ENCODE data around the gene CARS1.

The CARS1 gene

DNA sequence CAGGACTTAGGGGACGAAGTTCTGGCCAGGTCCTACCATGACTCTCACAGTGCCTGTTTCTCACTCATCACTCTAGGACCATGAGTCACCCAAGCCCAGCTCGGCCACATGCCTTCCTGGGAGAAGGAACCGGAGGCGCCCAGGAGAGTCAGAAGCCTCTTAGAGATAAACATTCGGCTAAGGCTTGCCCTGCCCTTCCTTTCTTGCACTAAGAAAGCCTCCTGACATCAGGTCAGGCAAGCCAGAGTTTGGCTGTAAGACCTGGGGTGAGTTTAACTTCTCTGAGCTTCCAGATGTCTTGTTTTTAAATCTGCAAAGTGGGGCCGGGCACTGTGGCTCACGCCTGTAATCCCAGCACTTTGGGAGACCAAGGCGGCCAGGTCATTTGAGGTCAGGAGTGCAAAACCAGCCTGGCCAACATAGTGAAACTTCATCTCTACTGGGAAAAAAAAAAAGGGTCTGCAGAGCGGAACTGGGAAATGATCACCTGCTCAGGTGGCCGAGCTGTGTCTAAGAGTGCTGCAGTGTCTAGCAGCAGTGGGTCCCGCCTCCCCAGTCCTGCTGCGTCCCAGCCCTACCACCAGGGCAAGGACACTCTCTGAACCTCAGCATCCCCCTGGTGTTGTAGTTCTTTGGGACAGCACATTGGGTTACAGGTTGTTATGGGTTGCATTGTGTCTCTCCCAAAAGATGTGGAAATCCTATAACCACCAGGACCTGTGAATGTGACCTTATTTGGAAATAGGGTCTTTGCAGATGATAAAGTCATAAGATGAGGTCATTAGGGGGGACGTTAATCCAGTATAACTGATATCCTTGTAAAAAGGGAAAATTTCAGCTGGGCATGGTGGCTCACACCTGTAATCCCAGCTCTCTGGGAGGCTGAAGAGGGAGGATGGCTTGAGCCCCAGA is 1.8 kb upstream of the CARS1 start:
- no peak overlapping the region for H3K18ac ChIP-seq (ENCODE audit: low read length)
- H2AK5ac ChIP-seq (ENCODE audit: low read depth, low read length) = peak overlapping the region; percentile 88
- peaks cover 6% of the 10 kb centered on the region for H3K79me1 ChIP-seq (ENCODE audit: low read depth, low read length)
- H3K36me3 ChIP-seq (replicated peaks in 1 of 2; ENCODE audit: control insufficient read depth in 2 of 2, insufficient read depth in 2 of 2, low read length in 2 of 2) = peaks cover 4 to 10% of the 10 kb centered on the region in 2 donors
- H2BK12ac ChIP-seq (ENCODE audit: low read length) = no peak overlapping the region
- H3K4me1 ChIP-seq (ENCODE audit: control insufficient read depth in 2 of 2, insufficient read depth in 1 of 2, low read depth in 1 of 2, low read length in 2 of 2) = peaks cover 8 to 12% of the 10 kb centered on the region in 2 donors
- no peak overlapping the region for H3K4me3 ChIP-seq (ENCODE audit: low read length in 2 of 2)
- no peak overlapping the region for H2BK120ac ChIP-seq (ENCODE audit: low read depth, low read length)
- H3K23ac ChIP-seq (ENCODE audit: low read depth, low read length, poor library complexity) = no peak overlapping the region
- H3K4ac ChIP-seq (ENCODE audit: low read length) = no peak overlapping the region
- no peak overlapping the region for H3K14ac ChIP-seq (ENCODE audit: low read length)
- H3K4me2 ChIP-seq (ENCODE audit: insufficient read depth, low read length, poor library complexity, severe bottlenecking) = no peak overlapping the region
- H3K9ac ChIP-seq (ENCODE audit: low read depth, low read length, poor library complexity) = no peak overlapping the region
- H4K8ac ChIP-seq (ENCODE audit: low read depth, low read length) = no peak overlapping the region
- H4K91ac ChIP-seq (ENCODE audit: low read depth, low read length, poor library complexity) = no peak overlapping the region
- WGBS, 2 donors (ENCODE audit: extremely low coverage in 2 of 2, insufficient read length in 2 of 2, insufficient replicate concordance in 1 of 2) = no CpG with 5 or more reads among the region's 13 CpGs
- H2BK5ac ChIP-seq (ENCODE audit: low read length) = no peak overlapping the region
- H2AFZ ChIP-seq (ENCODE audit: low read length) = peak overlapping the region; percentile 29
- H3K27ac ChIP-seq (replicated peaks; ENCODE audit: low read length) = no peak overlapping the region
- H3K27me3 ChIP-seq (ENCODE audit: control insufficient read depth in 3 of 3, insufficient read depth in 3 of 3, low read depth in 1 of 3, low read length in 3 of 3) = no peaks in the 10 kb centered on the region
- peaks cover 0 to 5% of the 10 kb centered on the region in 2 donors for H3K9me3 ChIP-seq (replicated peaks in 1 of 2; ENCODE audit: control insufficient read depth in 2 of 2, insufficient read depth in 1 of 2, low read depth in 1 of 2, low read length in 2 of 2)
- DNase-seq (ENCODE audit: low spot score) = no peak
- H2BK15ac ChIP-seq (ENCODE audit: low read length) = no peak overlapping the region

DNA sequence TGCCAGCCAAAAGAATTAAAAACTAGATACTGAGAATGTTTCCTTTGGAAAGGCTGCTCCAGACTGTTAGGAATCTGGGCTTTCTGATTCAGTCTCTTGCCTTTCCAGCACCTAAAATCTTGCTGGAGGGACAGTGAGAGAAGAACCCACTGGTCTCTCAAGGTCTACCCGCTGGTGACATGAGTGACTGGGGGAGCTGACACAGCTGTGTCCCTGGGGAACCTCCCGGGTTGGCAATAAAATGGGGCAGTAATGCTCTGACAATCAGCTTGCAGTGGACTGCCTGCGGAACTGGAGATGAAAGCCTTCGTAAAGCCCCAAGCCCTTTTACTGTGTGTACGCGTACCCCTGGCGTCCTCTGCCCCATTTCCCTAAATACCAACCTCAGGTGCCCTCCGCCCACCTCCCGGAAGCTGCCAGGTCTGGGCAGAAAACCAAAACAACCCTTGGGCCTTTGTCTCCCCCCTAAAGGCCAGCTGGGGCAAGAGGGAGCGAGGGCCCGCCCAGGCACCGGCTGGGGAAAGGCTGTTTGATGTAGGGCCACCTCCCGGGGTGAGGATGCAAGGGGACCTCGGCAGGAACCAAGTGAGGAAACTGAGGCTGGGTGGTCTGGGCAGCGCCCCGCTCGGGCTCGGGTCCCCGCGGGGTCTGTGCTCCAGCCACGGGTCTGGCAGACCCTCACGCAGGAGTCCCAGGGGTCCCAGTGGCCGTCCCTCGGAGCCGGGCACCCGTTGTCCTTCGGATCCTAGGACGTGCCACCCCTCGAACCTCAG is 741 bp downstream of the CARS1 start:
- peak overlapping the region; percentile 95 for H3K9ac ChIP-seq (ENCODE audit: low read depth, low read length, poor library complexity)
- H4K8ac ChIP-seq (ENCODE audit: low read depth, low read length) = no peak overlapping the region
- peak overlapping the region; percentile 97 for H2AFZ ChIP-seq (ENCODE audit: low read length)
- no peaks in the 10 kb centered on the region for H3K27me3 ChIP-seq (ENCODE audit: control insufficient read depth in 3 of 3, insufficient read depth in 3 of 3, low read depth in 1 of 3, low read length in 3 of 3)
- H3K18ac ChIP-seq (ENCODE audit: low read length) = peak overlapping the region; percentile 90
- no peak overlapping the region for H3K27ac ChIP-seq (replicated peaks; ENCODE audit: low read length)
- H3K14ac ChIP-seq (ENCODE audit: low read length) = no peak overlapping the region
- peaks cover 5 to 27% of the 10 kb centered on the region in 2 donors for H3K36me3 ChIP-seq (replicated peaks in 1 of 2; ENCODE audit: control insufficient read depth in 2 of 2, insufficient read depth in 2 of 2, low read length in 2 of 2)
- DNase-seq (ENCODE audit: low spot score) = no peak
- H3K79me1 ChIP-seq (ENCODE audit: low read depth, low read length) = peaks cover 10% of the 10 kb centered on the region
- H2AK5ac ChIP-seq (ENCODE audit: low read depth, low read length) = peak overlapping the region; percentile 56
- H3K4me1 ChIP-seq (ENCODE audit: control insufficient read depth in 2 of 2, insufficient read depth in 1 of 2, low read depth in 1 of 2, low read length in 2 of 2) = peaks cover 11% of the 10 kb centered on the region in 2 donors
- H3K23ac ChIP-seq (ENCODE audit: low read depth, low read length, poor library complexity) = no peak overlapping the region
- no peak overlapping the region for H2BK12ac ChIP-seq (ENCODE audit: low read length)
- peaks cover 0 to 2% of the 10 kb centered on the region in 2 donors for H3K9me3 ChIP-seq (replicated peaks in 1 of 2; ENCODE audit: control insufficient read depth in 2 of 2, insufficient read depth in 1 of 2, low read depth in 1 of 2, low read length in 2 of 2)
- H2BK5ac ChIP-seq (ENCODE audit: low read length) = no peak overlapping the region
- H2BK15ac ChIP-seq (ENCODE audit: low read length) = no peak overlapping the region
- no peak overlapping the region for H2BK120ac ChIP-seq (ENCODE audit: low read depth, low read length)
- no peak overlapping the region for H4K91ac ChIP-seq (ENCODE audit: low read depth, low read length, poor library complexity)
- H3K4me2 ChIP-seq (ENCODE audit: insufficient read depth, low read length, poor library complexity, severe bottlenecking) = peak overlapping the region; percentile 81
- H3K4me3 ChIP-seq (ENCODE audit: low read length in 2 of 2) = peak overlapping the region; percentile 84 to 96
- WGBS, 2 donors (ENCODE audit: extremely low coverage in 2 of 2, insufficient read length in 2 of 2, insufficient replicate concordance in 1 of 2) = no CpG with 5 or more reads among the region's 29 CpGs
- peak overlapping the region; percentile 29 for H3K4ac ChIP-seq (ENCODE audit: low read length)

DNA sequence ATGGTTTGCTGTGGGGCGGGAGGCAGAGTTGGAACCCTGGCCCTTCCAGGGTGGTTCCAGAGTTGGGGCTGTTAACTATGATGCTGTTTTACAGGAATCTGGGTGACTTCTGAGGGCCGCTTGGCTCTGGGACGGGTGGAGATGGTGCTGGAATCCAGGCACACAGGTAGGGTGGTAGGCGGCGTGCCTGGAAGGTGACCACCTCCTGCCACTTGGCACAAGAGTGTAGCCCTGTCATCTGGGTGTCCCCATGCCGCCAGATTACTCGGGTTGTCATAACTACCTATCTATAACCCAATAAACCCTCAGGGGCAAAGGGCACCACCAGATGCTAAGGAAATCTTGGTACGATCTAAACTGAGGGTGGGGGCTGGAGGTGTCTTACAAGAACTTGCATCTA is 1.3 kb downstream of the CARS1 start:
- peak overlapping the region in 1 of 2 donors; percentile 84 for H3K4me3 ChIP-seq (ENCODE audit: low read length in 2 of 2)
- no peak overlapping the region for H3K23ac ChIP-seq (ENCODE audit: low read depth, low read length, poor library complexity)
- peaks cover 5 to 28% of the 10 kb centered on the region in 2 donors for H3K36me3 ChIP-seq (replicated peaks in 1 of 2; ENCODE audit: control insufficient read depth in 2 of 2, insufficient read depth in 2 of 2, low read length in 2 of 2)
- no peak overlapping the region for H2BK5ac ChIP-seq (ENCODE audit: low read length)
- no peak overlapping the region for H3K4ac ChIP-seq (ENCODE audit: low read length)
- H3K4me2 ChIP-seq (ENCODE audit: insufficient read depth, low read length, poor library complexity, severe bottlenecking) = no peak overlapping the region
- H3K4me1 ChIP-seq (ENCODE audit: control insufficient read depth in 2 of 2, insufficient read depth in 1 of 2, low read depth in 1 of 2, low read length in 2 of 2) = peaks cover 11% of the 10 kb centered on the region in 2 donors
- no CpG with 5 or more reads among the region's 8 CpGs for WGBS, 2 donors (ENCODE audit: extremely low coverage in 2 of 2, insufficient read length in 2 of 2, insufficient replicate concordance in 1 of 2)
- no peak overlapping the region for H3K9ac ChIP-seq (ENCODE audit: low read depth, low read length, poor library complexity)
- DNase-seq (ENCODE audit: low spot score) = no peak
- no peak overlapping the region for H2BK120ac ChIP-seq (ENCODE audit: low read depth, low read length)
- H2AFZ ChIP-seq (ENCODE audit: low read length) = no peak overlapping the region
- no peak overlapping the region for H4K8ac ChIP-seq (ENCODE audit: low read depth, low read length)
- no peak overlapping the region for H2BK15ac ChIP-seq (ENCODE audit: low read length)
- H3K14ac ChIP-seq (ENCODE audit: low read length) = no peak overlapping the region
- H2AK5ac ChIP-seq (ENCODE audit: low read depth, low read length) = no peak overlapping the region
- no peak overlapping the region for H3K27ac ChIP-seq (replicated peaks; ENCODE audit: low read length)
- no peak overlapping the region for H2BK12ac ChIP-seq (ENCODE audit: low read length)
- H3K9me3 ChIP-seq (replicated peaks in 1 of 2; ENCODE audit: control insufficient read depth in 2 of 2, insufficient read depth in 1 of 2, low read depth in 1 of 2, low read length in 2 of 2) = no peaks in the 10 kb centered on the region
- H4K91ac ChIP-seq (ENCODE audit: low read depth, low read length, poor library complexity) = no peak overlapping the region
- no peak overlapping the region for H3K18ac ChIP-seq (ENCODE audit: low read length)
- no peaks in the 10 kb centered on the region for H3K27me3 ChIP-seq (ENCODE audit: control insufficient read depth in 3 of 3, insufficient read depth in 3 of 3, low read depth in 1 of 3, low read length in 3 of 3)
- peaks cover 10% of the 10 kb centered on the region for H3K79me1 ChIP-seq (ENCODE audit: low read depth, low read length)

DNA sequence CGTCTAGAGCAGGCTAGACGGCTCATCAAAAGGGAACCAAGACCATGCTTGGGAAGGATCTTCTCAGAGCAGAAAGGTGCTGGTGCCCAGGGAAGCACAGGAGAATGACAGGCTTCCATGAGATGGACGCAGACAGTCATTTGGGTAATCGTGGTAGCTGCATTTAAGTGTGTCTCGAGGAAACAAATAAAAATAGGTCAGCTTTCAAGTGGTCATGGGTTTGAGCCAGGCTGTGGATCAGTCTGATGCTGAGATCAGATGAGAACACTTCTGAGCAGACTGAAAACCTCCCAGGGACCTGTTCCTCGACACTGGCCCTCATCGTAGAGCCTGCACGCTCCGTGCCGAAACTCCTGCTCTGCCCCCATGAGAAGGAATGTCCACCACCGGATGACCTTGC is 4.7 kb downstream of the CARS1 start:
- H3K9ac ChIP-seq (ENCODE audit: low read depth, low read length, poor library complexity) = no peak overlapping the region
- H3K36me3 ChIP-seq (replicated peaks in 1 of 2; ENCODE audit: control insufficient read depth in 2 of 2, insufficient read depth in 2 of 2, low read length in 2 of 2) = peaks cover 12 to 47% of the 10 kb centered on the region in 2 donors
- H2BK5ac ChIP-seq (ENCODE audit: low read length) = no peak overlapping the region
- no peak for DNase-seq (ENCODE audit: low spot score)
- H3K4ac ChIP-seq (ENCODE audit: low read length) = no peak overlapping the region
- no peaks in the 10 kb centered on the region for H3K27me3 ChIP-seq (ENCODE audit: control insufficient read depth in 3 of 3, insufficient read depth in 3 of 3, low read depth in 1 of 3, low read length in 3 of 3)
- no peak overlapping the region for H3K23ac ChIP-seq (ENCODE audit: low read depth, low read length, poor library complexity)
- no peak overlapping the region for H3K14ac ChIP-seq (ENCODE audit: low read length)
- H3K18ac ChIP-seq (ENCODE audit: low read length) = no peak overlapping the region
- no peak overlapping the region for H2BK15ac ChIP-seq (ENCODE audit: low read length)
- peaks cover 25% of the 10 kb centered on the region for H3K79me1 ChIP-seq (ENCODE audit: low read depth, low read length)
- no peak overlapping the region for H4K91ac ChIP-seq (ENCODE audit: low read depth, low read length, poor library complexity)
- H2BK120ac ChIP-seq (ENCODE audit: low read depth, low read length) = no peak overlapping the region
- no peak overlapping the region for H2AFZ ChIP-seq (ENCODE audit: low read length)
- no peak overlapping the region for H4K8ac ChIP-seq (ENCODE audit: low read depth, low read length)
- H2BK12ac ChIP-seq (ENCODE audit: low read length) = no peak overlapping the region
- H3K4me3 ChIP-seq (ENCODE audit: low read length in 2 of 2) = no peak overlapping the region
- H2AK5ac ChIP-seq (ENCODE audit: low read depth, low read length) = no peak overlapping the region
- H3K4me2 ChIP-seq (ENCODE audit: insufficient read depth, low read length, poor library complexity, severe bottlenecking) = no peak overlapping the region
- H3K9me3 ChIP-seq (replicated peaks in 1 of 2; ENCODE audit: control insufficient read depth in 2 of 2, insufficient read depth in 1 of 2, low read depth in 1 of 2, low read length in 2 of 2) = no peaks in the 10 kb centered on the region
- H3K27ac ChIP-seq (replicated peaks; ENCODE audit: low read length) = no peak overlapping the region
- H3K4me1 ChIP-seq (ENCODE audit: control insufficient read depth in 2 of 2, insufficient read depth in 1 of 2, low read depth in 1 of 2, low read length in 2 of 2) = peaks cover 11 to 19% of the 10 kb centered on the region in 2 donors
- no CpG with 5 or more reads among the region's 11 CpGs for WGBS, 2 donors (ENCODE audit: extremely low coverage in 2 of 2, insufficient read length in 2 of 2, insufficient replicate concordance in 1 of 2)

Data from neuronal stem cell (in vitro differentiated cells).